GM11168 (cell line): Measurements from ENCODE around the gene OLR1.

Experiments used
- in situ Hi-C: fragments of 300-500 bp; cut with MboI; formaldehyde crosslinking; loops from one replicate; pipeline ENCODE4 v1.12.0; 2022; ENCODE audit warnings: low sequenced_read_pairs; ENCODE audit not compliant: unreplicated experiment

Gene OLR1

DNA sequence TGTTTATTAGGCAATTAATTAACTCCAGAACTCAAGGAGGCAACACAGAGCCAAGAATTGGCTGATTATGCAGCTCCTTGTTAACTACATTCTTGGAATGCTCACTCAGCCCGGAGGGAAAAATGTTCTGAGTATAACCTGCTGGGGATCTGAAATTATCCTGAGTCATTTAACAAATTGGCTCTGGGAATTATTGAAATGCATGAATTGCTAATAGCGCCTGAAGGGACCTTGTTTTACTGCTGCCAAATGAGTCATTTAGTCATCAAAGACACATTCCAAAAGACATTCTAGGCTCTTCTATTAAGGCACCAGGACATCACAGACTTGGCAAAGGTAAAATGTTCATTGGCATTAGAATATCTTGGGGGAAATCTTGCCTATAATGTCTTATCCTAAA is 19.9 kb upstream of the OLR1 start:
- in situ Hi-C loops: no loop called here

GRCh38 chr12:10190558-10191388 is 18.8 kb upstream of the OLR1 start:
- in situ Hi-C loops: no loop called here

DNA sequence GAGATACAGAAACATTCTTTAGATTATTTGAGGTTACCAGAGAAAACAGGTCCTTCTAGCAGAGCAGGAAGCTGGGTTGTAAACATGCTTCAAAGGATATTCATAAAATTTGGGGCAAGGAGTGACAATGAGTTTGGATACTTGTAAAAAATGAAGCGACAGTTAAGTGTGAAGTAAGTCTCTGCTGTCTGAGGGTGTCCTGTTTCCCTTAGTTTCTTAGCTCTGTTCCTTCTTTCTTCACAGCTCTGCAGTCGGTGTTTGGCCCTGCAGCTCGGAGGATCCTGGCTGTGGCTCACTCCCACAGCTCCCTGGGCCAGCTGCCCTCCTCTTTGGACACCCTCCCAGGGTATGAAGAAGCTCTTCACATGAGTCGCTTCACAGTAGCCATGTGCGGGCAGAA is 17.7 kb upstream of the OLR1 start:
- in situ Hi-C loops: loop anchor here (5.0 kb wide), 1 partner anchor 37 kb away; no protein-coding TSS in a partner anchor

- in situ Hi-C loops: loop anchor here (5.0 kb wide), 1 partner anchor 35 kb away; no protein-coding TSS in a partner anchor
These were observed 15.0 kb upstream of the OLR1 start for GRCh38 chr12:10186958-10187357.

- in situ Hi-C loops: loop anchor here (5.0 kb wide), 1 partner anchor 34 kb away; no protein-coding TSS in a partner anchor
These were observed 14.4 kb upstream of the OLR1 start for GRCh38 chr12:10186299-10186698.

GRCh38 chr12:10184261-10184843 is 12.4 kb upstream of the OLR1 start:
- in situ Hi-C loops: no loop called here

GRCh38 chr12:10182354-10183049 is 10.6 kb upstream of the OLR1 start:
- in situ Hi-C loops: no loop called here

DNA sequence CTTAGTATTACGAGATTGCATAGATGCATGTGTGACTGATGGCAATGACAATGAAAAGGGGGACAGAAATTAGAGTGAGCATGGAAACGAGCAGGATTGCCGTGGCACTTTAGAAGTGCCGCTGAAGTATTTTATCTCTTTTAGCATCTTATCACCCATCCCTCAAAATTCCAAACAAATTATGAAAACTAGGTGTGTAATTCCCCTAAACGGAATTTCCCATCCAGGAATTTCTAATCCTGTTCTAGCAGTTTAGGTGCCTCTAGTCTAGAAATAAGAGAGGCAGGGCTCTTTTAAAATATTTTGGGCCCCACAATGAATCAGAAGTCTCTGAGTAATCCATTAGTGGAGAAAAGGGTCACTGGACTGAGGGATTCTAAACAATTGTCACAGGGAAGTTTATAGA is 7.8 kb upstream of the OLR1 start:
- in situ Hi-C loops: no loop called here

- in situ Hi-C loops: no loop called here
These were observed 6.9 kb upstream of the OLR1 start, which contains the start of gene TMEM52B for GRCh38 chr12:10178821-10179220. TMEM52B (plus strand) TSS chr12:10179032; CDS start chr12:10179575, 543 bp downstream.

DNA sequence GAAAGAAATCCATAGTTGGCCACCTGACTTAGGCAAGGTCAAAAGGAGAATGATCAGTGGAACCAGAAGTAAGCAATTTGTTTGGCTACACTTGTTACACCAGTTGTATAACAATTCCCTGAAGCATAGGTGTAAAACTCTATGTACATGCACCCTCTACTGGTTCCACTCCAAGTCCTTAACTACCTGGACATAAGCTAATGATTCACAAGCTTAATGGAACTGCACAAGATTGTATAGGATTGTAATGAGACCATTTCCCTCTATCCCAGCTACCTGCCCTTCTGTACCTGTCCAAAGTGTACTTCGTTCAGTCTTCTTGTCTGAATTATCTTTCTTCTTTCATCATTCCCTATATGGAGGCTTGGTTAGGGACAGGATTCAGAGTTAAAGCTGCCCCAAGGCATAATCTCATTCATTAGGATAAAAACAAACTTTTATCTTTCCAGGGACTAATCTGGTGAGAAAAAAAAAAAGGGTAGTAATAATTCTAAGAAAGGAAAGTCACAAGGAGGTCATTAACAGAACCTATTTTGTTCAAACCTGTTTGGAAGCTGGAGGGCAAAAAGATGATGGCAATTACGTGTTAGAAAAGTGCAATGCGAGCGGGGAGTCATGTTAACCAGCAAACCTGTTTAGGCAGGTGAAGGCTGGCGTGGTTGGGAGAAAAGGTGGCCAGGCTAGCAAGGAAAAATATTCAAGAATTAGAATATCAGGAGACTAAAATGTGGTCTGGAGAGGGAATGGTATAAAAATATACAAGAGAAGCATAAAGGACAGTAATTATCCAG is 4.1 kb upstream of the OLR1 start:
- in situ Hi-C loops: no loop called here

GRCh38 chr12:10174986-10175614 is 3.2 kb upstream of the OLR1 start:
- in situ Hi-C loops: no loop called here

DNA sequence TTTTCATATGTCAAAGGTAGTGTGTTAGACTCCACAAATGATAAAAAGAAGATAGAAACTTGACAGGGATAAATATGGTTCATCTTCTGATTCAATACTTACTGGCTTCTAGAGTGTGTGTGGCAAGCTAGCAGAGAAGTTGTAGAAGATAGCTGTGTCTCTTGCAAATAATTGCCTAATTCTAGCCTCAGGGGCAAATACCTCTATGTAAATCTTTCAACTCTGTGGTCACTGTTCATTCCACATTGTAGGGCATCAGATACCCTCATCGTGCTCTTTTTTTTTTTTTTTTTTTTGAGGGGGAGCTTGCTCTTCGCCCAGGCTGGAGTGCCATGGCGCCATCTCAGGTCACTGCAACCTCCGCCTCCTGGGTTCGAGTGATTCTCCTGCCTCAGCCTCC is 1.7 kb downstream of the OLR1 start:
- in situ Hi-C loops: no loop called here

- in situ Hi-C loops: no loop called here
These were observed 2.8 kb downstream of the OLR1 start for GRCh38 chr12:10169104-10169503.

DNA sequence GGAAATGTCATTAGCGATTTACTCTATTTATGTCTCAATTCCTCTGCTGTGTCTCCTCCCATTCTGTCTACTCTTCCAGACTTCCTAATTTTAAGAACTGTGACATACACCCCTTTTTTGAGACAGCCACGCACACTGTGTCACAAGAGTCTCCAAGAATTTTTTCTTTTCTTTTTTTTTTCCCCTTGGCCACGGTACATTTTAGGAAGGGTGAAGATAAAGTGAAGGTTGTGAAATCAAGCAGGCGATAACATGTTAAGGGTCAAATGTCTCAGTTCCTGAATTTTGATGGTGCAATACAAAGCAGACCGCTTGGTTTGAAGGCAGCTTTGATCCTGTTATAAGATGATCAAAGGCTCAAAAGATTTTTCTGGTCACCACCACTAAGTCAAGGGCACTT is 4.3 kb downstream of the OLR1 start:
- in situ Hi-C loops: no loop called here

DNA sequence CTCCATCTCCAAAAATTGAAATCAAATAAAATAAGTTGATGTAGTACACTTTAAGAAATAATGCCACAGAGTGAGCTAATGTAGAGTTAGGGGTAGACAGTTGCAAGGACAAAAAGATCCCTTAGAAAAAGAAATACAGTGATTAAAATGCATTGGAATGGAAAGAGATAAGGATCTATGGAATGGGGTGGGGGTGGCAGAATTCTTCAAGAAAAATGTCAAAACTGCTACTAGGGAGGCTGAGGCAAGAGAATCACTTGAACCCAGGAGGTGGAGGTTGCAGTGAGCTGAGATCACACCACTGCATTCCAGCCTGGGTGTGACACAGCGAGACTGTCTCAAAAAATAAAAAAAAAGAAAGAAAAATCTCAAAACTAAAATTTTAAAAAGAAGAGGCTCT is 6.5 kb downstream of the OLR1 start:
- in situ Hi-C loops: no loop called here

DNA sequence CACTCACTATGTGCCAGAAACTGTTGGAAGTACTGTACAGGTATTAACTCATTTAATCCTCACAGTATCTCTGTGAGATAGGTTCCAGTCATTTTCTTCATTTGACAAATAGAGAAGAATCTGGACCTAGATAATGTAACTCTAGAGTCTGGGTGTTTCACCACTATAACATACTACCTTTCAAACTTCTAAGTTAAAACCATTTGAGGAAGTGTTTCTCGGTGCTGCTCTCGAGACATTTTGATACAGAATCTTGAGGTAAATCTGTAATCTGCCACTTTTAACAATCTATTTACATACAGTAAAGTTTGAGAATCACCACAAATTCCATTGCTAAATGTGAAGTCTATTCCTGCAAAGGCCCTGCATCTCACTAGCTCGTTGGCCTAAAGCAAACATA is 8.8 kb downstream of the OLR1 start:
- in situ Hi-C loops: no loop called here

DNA sequence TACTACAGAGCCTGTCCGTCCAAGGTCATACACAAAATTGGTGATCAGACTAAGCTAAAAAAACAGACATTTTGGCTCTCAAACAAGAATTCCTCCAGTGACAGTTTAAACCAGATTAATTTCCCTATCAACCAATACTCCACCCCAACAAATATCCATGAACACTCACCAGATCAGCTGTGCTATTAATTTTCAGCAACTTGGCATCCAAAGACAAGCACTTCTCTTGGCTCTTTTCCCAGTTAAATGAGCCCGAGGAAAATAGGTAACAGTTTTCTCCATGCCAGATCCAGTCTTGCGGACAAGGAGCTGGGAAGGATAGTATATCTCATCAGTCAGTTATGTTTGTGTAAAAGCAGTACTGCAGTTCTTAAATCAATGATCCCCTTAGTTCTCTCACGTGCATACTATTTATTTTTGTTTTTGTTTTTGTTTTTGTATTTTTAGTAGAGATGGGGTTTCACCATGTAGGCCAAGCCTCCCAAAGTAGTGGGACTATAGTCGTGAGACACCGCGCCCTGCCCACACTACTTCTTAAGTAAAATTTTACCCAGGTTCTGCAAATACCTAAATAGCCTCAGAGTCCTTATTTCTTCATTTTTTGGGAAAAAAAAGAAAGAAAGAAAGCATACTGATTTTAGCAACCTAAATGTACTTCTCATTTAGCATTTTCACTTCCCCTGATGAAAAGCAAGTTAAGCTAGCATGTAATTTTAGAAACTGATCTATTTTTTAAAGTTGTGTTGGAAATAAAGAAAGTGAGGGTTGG is 11.1 kb downstream of the OLR1 start:
- in situ Hi-C loops: no loop called here

DNA sequence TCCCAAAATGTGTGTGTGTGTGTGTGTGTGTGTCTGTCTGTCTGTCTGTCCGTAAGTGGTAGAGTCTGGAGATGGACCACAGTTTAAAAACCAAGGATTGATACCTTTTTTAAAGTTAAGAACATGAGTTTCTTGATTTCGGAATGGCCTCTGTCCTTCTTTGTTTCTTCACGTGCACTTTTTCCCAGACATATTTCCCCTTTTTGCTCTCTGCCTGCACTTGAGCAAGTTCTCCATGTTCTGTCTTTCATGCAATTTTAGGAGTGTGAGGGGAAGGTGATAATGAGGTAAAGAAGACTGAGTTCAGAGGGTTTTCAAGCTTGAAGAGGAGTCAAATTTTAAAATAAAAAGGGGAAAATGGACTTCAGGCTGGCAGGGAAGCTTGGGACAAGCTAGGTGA is 12.7 kb downstream of the OLR1 start:
- in situ Hi-C loops: no loop called here

GRCh38 chr12:10158406-10158805 is 13.5 kb downstream of the OLR1 start:
- in situ Hi-C loops: no loop called here
